CD4-positive, alpha-beta T cell treated with Interleukin-15 for 1 hour (primary cell): Measurements from ENCODE around the gene CALU.
A peak's percentile ranks its signal among the peaks of the same experiment; 100 is the strongest.

Source experiments
- DNase-seq: peaks from one replicate; pipeline ENCODE4 v3.0.0-alpha.2; 2020

CALU gene

GRCh38 chr7:128739048-128739962 is at the start of gene CALU:
Gene CALU, plus strand, starts transcription at chr7:128739359. Its CDS starts 9,225 bp downstream, at chr7:128748584.
- peak; percentile 91 for DNase-seq

- DNase-seq, result no peak
Measured at GRCh38 chr7:128691227-128691626, 47.9 kb upstream of the CALU start.

- no peak for DNase-seq
Measured at GRCh38 chr7:128692623-128693270, 46.4 kb upstream of the CALU start.

- no peak for DNase-seq
Measured at GRCh38 chr7:128693373-128694015, 45.7 kb upstream of the CALU start.

- DNase-seq, result no peak
Measured at GRCh38 chr7:128694738-128695137, 44.4 kb upstream of the CALU start.

GRCh38 chr7:128697302-128697905 is 41.8 kb upstream of the CALU start:
- peak; percentile 74 for DNase-seq

- no peak for DNase-seq
Measured at GRCh38 chr7:128699196-128699712, 39.9 kb upstream of the CALU start.

GRCh38 chr7:128699895-128700294 is 39.3 kb upstream of the CALU start:
- no peak for DNase-seq

GRCh38 chr7:128701062-128701785 is 37.9 kb upstream of the CALU start:
- no peak for DNase-seq

GRCh38 chr7:128703609-128704241 is 35.4 kb upstream of the CALU start:
- DNase-seq, result no peak

GRCh38 chr7:128705891-128706333 is 33.2 kb upstream of the CALU start:
- no peak for DNase-seq

- DNase-seq, result no peak
Measured at GRCh38 chr7:128707752-128708151, 31.4 kb upstream of the CALU start.

GRCh38 chr7:128708235-128708634 is 30.9 kb upstream of the CALU start:
- DNase-seq, result no peak

GRCh38 chr7:128708824-128709223 is 30.3 kb upstream of the CALU start:
- no peak for DNase-seq

GRCh38 chr7:128710481-128710880 is 28.7 kb upstream of the CALU start:
- DNase-seq, result peak; percentile 34

GRCh38 chr7:128713794-128714193 is 25.4 kb upstream of the CALU start:
- DNase-seq, result no peak

GRCh38 chr7:128714701-128715495 is 24.3 kb upstream of the CALU start:
- DNase-seq, result no peak

- DNase-seq, result no peak
Measured at GRCh38 chr7:128718967-128719642, 20.1 kb upstream of the CALU start.

- no peak for DNase-seq
Measured at GRCh38 chr7:128721376-128721775, 17.8 kb upstream of the CALU start.

GRCh38 chr7:128724743-128725142 is 14.4 kb upstream of the CALU start:
- DNase-seq, result no peak
